Cardiac fibroblast (primary cell): ENCODE measurements around the gene PACSIN2.

Experiments used
- DNase-seq, 2 donors: peaks; one replicate each; pipeline versions ENCODE4 v3.0.0 to v3.0.0-alpha.2; 2010; ENCODE audit warnings: low read depth in 2 of 2
- H3K4me3 ChIP-seq, 2 donors: replicated peaks in 1 of 2; 1 replicate in 1 of 2; 2 replicates in 1 of 2; pipeline ENCODE4 v1.5.1; 2011; ENCODE audit warnings: low read depth in 2 of 2, low read length in 2 of 2, mild to moderate bottlenecking in 2 of 2, moderate library complexity in 1 of 2
- TF ChIP-seq, protein P1 (sequence below): IDR thresholded peaks from one replicate; pipeline ENCODE4 v1.5.1; 2011; ENCODE audit warnings: low read depth, mild to moderate bottlenecking, low read length, inconsistent platforms

Gene PACSIN2

DNA sequence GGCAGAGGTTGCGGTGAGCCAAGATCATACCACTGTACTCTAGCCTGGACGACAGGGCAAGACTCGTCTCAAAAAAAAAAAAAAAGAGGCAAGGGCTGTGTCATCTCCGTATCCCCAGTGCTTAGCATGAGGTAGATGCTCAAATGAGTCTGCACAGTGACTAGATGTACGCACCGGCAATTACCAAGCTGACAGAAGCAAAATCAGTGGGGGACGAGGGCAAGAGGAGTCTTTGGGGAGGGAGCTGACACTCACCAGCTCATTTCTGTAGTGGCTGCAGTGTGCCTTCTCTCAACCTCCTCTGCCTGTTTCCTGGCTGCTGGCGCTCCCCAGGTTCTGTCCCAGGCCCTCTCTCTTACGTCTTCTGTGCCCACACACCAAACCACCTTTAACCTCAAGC lies 69.9 kb downstream of the PACSIN2 start:
- TF ChIP-seq, protein P1, sequence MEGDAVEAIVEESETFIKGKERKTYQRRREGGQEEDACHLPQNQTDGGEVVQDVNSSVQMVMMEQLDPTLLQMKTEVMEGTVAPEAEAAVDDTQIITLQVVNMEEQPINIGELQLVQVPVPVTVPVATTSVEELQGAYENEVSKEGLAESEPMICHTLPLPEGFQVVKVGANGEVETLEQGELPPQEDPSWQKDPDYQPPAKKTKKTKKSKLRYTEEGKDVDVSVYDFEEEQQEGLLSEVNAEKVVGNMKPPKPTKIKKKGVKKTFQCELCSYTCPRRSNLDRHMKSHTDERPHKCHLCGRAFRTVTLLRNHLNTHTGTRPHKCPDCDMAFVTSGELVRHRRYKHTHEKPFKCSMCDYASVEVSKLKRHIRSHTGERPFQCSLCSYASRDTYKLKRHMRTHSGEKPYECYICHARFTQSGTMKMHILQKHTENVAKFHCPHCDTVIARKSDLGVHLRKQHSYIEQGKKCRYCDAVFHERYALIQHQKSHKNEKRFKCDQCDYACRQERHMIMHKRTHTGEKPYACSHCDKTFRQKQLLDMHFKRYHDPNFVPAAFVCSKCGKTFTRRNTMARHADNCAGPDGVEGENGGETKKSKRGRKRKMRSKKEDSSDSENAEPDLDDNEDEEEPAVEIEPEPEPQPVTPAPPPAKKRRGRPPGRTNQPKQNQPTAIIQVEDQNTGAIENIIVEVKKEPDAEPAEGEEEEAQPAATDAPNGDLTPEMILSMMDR: no peak
- H3K4me3 ChIP-seq: no peak overlapping the region
- no peak for DNase-seq

DNA sequence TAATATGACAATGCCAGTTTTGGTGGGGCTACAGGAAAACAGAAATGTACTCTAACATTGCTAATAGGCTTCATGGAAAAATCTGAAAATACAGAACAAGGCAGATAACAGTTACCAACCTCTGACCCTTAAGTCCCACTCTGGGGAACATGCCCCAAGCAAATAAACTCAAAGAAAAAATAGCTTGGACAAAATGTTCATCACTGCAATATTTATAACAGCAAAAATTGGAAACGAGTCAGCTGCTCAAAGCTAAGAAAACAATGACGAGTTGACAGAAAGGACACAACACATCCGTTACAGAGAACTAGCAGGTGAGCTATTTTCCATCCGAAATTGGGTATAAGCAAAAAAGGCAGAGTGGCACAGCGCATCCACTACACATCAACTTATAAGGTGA lies 70.5 kb downstream of the PACSIN2 start:
- TF ChIP-seq, protein P1: no peak
- no peak for DNase-seq
- H3K4me3 ChIP-seq: no peak overlapping the region

DNA sequence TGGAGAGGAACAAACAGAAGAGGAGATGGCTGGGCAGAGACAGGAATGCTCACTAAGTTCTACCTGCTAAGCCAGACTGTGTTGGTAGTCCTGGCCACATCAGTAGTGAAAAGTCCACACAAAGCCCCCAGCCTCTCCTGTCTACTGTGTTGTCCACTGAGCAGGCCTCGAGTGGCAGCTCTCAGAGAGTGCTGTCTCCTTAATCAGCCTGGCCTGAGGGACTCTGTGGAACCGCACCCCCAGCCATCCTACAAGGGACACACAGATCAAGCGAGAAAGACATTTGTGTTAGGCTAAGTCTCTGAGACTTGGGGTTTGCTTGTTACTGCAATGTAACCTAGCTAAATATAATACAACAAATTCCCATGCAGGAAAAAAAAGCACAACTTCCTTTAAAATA lies 71.0 kb downstream of the PACSIN2 start:
- no peak for DNase-seq
- TF ChIP-seq, protein P1: no peak

DNA sequence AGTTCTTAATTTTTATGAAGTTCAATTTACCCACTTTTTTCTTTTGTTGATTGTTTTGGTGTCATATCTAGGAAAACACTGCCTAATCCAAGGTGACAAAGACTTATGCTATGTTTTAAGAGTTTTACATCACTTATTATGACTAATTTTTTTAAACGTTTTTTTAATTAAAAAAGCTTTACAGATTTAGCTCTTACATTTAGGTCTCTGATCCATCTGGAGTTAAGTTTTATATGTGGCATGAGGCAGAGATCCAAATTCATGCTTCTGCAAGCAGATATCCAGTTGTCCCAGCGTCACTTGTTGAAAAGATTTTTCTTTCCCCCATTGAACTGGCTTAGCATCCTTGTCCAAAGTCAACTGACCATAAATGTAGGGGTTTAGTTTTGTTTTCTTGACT lies 72.6 kb downstream of the PACSIN2 start:
- TF ChIP-seq, protein P1: no peak
- DNase-seq: no peak
- H3K4me3 ChIP-seq: no peak overlapping the region

More for the DNA sequence above, 71.0 kb downstream of the PACSIN2 start:
- H3K4me3 ChIP-seq: no peak overlapping the region

DNA sequence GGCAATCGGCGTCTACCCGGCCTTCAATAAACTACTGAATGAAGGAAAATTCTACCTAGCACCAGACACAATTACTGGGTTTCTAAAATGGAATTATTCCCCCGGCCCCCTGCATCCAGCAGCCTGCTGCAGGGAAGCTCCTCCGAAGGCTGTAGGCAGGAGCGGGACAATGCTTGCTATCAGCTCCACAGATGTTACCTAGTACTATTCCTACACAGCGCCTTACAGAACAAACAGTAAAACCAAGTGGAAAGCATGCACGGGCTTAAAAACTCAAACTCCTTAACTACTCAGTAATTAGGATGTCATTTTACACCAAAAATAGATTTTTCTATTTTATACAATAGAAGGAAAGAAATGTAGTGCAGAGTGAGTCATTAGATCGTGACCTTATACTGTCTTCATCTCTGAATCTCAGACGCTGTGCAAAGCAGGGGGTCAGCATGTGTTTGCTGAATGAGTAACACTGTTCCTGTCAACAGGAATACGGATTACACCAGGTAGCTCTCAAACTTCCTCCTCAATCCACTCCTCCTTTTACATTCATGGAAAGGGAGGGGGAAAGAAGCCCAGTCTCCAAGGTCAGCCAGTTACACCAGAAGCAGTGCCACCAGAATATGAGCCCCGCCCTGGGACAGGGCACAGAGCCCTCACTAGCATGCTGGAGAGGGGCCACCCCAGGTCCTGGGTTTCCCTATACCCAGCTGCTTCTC lies 74.9 kb downstream of the PACSIN2 start:
- TF ChIP-seq, protein P1: no peak
- H3K4me3 ChIP-seq: no peak overlapping the region
- DNase-seq: peak; percentile 79 to 85

DNA sequence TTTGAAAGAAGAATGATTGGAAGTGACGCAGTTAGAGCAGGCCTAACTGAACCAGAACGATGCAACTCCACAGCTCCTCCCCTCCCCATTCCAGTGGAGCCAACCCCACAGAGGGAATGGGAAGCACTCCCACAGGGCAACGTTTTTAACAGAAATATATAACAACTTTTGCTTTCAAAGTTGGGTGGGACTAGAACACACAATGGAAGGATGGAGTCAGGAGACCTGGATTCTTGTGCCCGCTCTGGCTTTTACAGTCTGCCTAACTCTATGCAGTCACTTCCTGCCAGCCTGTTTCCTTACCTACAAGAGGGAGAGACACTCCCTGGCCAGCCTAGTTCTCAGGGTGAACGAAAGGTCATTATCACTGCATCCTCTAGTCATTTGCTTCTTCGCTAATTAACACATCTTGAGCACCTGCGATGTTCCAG lies 75.5 kb downstream of the PACSIN2 start:
- no peak overlapping the region for H3K4me3 ChIP-seq
- DNase-seq: peak in 1 of 2 donors; percentile 50
- TF ChIP-seq, protein P1: no peak

DNA sequence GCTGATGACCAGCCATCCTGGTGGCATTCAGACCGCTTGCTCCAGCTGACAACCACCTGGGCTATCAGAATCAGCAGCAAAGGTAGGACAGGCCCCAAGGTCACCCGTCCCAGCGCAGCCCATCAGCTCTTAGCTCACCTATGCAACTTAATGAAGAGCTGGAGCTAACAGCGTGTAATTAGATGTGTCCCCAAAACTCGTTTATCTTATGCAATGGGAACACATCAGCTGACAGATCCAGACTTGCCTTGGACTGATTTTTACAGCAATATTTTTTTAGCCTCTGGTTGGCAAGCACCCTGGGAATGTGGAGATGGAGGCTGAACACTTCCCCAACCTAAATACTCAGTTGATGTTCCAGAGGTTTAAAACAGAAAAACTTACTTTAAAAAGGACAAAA lies 76.0 kb downstream of the PACSIN2 start:
- no peak for DNase-seq
- H3K4me3 ChIP-seq: no peak overlapping the region
- TF ChIP-seq, protein P1: no peak
